Breast epithelium (tissue), 3 donors: ENCODE measurements around the gene MAP4K4.

Experiments
- POLR2A ChIP-seq: fragments of 450-650 bp; IDR thresholded peaks from one replicate; pipeline ENCODE4 v1.6.1; 2016; ENCODE audit warnings: antibody characterized with exemption, mild to moderate bottlenecking, moderate library complexity
- TF ChIP-seq, protein P1 (sequence below), 3 donors: fragments of 450-650 bp; IDR thresholded peaks; one replicate each; pipeline ENCODE4 v1.5.1; 2016 to 2017; ENCODE audit warnings: antibody characterized with exemption in 3 of 3, mild to moderate bottlenecking in 3 of 3, moderate library complexity in 3 of 3

GRCh38 chr2:101882769-101883307, 185.3 kb downstream of the MAP4K4 start:
- TF ChIP-seq, protein P1, sequence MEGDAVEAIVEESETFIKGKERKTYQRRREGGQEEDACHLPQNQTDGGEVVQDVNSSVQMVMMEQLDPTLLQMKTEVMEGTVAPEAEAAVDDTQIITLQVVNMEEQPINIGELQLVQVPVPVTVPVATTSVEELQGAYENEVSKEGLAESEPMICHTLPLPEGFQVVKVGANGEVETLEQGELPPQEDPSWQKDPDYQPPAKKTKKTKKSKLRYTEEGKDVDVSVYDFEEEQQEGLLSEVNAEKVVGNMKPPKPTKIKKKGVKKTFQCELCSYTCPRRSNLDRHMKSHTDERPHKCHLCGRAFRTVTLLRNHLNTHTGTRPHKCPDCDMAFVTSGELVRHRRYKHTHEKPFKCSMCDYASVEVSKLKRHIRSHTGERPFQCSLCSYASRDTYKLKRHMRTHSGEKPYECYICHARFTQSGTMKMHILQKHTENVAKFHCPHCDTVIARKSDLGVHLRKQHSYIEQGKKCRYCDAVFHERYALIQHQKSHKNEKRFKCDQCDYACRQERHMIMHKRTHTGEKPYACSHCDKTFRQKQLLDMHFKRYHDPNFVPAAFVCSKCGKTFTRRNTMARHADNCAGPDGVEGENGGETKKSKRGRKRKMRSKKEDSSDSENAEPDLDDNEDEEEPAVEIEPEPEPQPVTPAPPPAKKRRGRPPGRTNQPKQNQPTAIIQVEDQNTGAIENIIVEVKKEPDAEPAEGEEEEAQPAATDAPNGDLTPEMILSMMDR (IDR thresholded peaks at IDR 0.05): no peak
- TF ChIP-seq POLR2A: no peak
